GM21723 (cell line): ENCODE data around the gene ISY1.
"Not testable (repeated sequence)": the region's sequence is repeated elsewhere in the genome, so short reads cannot be mapped to it uniquely, and the experiment has no call there.

Experiments used
- ATAC-seq: cut with Tn5 transposase; IDR thresholded peaks from one replicate; pipeline ENCODE4 v1.9.1; 2021; ENCODE audit warnings: mild to moderate bottlenecking, moderate library complexity; ENCODE audit not compliant: unreplicated experiment

Gene ISY1

DNA sequence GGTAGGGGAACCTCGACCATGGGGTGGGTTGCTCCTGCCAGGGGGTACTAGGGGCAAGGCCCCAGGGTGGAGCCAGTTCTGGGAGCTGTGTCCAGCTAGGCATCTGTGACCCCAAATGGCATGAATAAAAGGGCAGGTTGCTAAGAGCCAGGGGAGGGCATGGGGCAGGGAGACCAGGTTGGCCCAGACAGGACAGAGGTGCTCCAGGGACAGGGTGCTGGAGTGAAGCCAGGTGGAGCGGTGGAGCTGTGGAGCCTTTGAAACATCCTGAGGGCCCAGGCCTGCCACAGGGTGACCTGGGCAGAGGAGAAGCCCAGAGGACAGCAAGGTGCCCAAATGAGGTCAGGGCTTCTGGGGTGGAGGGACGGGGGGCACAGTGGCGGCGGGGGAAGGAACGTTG is 72.6 kb downstream of the ISY1 start:
- not testable (repeated sequence) for ATAC-seq

DNA sequence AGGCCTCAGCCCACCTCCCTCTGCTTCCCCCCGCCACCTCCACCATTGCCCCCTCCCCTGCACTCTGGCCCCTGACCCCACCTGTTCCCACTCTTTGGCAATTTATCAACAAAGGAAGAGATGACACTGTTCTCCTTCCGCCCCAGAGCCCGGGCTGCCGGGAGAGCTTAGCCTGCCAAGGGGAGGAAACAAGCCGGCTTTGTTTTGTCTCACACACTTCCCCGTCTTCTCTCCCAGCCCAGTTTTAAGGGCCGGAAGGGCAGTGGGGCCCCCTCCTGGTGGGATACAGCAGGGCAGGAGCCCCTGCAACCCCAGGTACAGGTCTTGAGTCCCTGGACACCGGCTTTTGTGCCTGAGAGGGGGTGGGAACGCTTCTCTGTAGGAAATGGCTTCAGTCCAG is 73.0 kb downstream of the ISY1 start:
- not testable (repeated sequence) for ATAC-seq

- ATAC-seq: no peak
Measured at GRCh38 chr3:129087138-129087702, 73.6 kb downstream of the ISY1 start.

DNA sequence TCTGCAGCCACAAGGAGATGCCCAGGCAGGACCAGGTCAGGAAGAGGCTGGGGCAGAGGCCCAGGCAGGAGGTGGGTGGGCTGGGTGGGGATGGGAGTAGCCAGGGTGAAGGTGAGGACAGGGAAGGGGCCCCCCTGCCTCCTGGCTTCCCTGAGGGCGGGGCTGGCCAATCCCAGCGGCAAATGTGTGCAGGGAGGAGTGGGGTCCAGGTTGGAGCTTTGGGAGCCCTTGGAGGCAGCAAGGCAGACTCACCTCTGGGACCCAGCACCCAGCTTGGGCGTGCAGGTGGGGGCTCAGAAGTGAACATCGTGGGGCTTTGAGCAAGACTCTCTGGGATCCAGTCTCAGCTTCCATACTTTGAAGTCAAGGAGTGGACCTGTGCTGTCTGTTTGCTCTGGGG is 75.0 kb downstream of the ISY1 start:
- ATAC-seq: no peak

DNA sequence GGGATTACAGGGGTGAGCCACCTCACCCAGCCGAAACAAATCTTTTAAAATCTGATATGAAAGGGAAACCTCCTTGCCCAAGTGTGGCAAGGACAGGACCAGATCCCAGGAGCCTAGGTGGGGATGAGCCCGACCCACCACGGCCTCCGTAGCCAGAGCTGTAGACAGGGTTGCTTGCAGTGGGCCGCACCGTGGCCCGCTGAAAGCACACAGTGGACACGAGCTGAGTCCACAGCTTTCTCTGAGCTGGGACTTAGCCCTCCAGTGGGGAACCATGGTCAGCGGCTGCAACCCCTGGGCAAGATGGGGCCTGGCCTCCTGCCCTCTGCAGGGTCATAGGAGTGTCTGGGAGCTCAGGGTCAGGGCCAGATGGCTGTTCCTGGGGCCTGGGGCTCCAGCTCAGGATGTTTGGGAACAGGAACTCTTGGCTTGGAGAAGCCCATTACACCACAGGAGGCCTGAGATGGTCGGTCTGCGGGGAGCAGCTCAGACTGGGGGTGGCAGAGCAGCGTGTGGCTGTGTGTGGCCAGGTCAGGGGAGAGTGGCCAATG is 75.6 kb downstream of the ISY1 start:
- no peak for ATAC-seq

- ATAC-seq: no peak
Measured at GRCh38 chr3:129084501-129084900, 76.4 kb downstream of the ISY1 start.

DNA sequence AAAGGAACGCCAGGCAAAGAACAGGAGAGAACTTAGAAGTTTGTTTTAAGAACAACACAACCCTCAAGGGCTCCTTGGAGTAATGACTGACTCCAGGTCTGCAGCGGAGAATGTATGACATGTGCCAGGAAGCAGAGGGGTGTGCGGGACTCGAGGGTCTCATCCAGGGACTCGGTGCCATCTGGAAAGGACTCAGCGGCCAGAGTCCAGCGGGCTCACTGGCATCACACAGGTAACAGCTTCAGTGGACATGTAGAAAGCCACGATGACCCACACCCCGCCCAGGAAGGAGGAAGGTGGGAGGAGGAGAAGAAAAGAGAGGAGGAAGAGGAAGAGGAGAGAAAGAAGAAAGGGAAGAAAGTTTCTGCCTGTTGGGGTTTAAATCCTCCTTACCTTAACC is 78.8 kb downstream of the ISY1 start:
- no peak for ATAC-seq

DNA sequence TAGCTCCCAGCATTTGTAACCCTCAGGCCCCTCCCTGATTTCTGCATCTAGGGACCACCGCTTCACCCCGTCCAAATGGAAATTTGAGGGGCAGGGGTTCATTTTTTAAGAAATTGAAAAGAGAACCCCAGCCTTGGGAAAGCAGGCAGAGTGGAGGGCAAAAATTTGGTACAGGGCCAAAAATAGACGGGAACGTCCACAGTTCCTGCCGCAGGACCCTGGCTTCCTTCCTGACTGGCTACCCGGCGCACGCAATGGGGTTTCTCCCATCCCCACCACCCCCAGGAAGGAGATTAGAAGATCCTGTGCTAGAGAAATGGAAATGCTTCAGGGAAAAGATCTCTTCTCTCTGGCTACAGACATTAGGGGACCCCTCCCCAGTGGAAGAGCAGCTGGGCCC is 79.4 kb downstream of the ISY1 start:
- ATAC-seq: no peak

- ATAC-seq: no peak
Measured at GRCh38 chr3:129078510-129078909, 82.4 kb downstream of the ISY1 start.
